IMR-90 (cell line): Measurements from ENCODE around the gene CYP20A1. TPM values are rescaled to one million over a fixed set of nuclear protein-coding genes. Genes with fewer than 3 reads are reported as not detected.

Source experiments
- ATAC-seq: fragments of 200-7000 bp; cut with Tn5 transposase; 2 replicates; pipeline ENCODE4 v1.9.1; 2020; ENCODE audit warnings: low read depth, mild to moderate bottlenecking, moderate library complexity
- BruUV-seq: library from RNA; stranded (reverse); fragments of 400-500 nt; replicated peaks from 2 replicates; lab custom pipeline; 2021; lab: Mats Ljungman, UMichigan
- CTCF ChIA-PET: fragments of 300-600 bp; formaldehyde crosslinking; extraction: SDS; loops from one replicate; lab custom pipeline; 2021; ENCODE audit warnings: antibody characterized with exemption; lab: Yijun Ruan, JAX
- POLR2A ChIA-PET: fragments of 300-600 bp; sonication (Branson Sonifier 250); formaldehyde crosslinking; loops from one replicate; lab custom pipeline; 2022; ENCODE audit warnings: antibody characterized with exemption; ENCODE audit not compliant: unreplicated experiment; lab: Charles Lee
- DNase-seq: peaks from one replicate; pipeline ENCODE4 v3.0.0; 2013
- H2AFZ ChIP-seq: replicated peaks from 2 replicates; pipeline ENCODE3; 2013; ENCODE audit warnings: low read length, mild to moderate bottlenecking; ENCODE audit not compliant: poor library complexity
- H2AK5ac ChIP-seq: 2 replicates; pipeline ENCODE4 v1.6.1; 2013; ENCODE audit warnings: low read depth, low read length, inconsistent platforms
- H2AK9ac ChIP-seq: replicated peaks from 2 replicates; pipeline ENCODE3; 2013; ENCODE audit warnings: mild to moderate bottlenecking, low read depth, low read length, moderate library complexity; ENCODE audit not compliant: poor library complexity
- H2BK120ac ChIP-seq: 2 replicates; pipeline ENCODE4 v1.6.1; 2013; ENCODE audit warnings: low read depth, low read length, inconsistent platforms
- H2BK15ac ChIP-seq: 3 replicates; pipeline ENCODE4 v1.6.1; 2013; ENCODE audit warnings: low read depth, low read length, inconsistent platforms
- H2BK20ac ChIP-seq: 2 replicates; pipeline ENCODE4 v1.6.1; 2013; ENCODE audit warnings: low read depth, mild to moderate bottlenecking, inconsistent platforms, low read length, moderate library complexity
- H2BK5ac ChIP-seq: 2 replicates; pipeline ENCODE4 v1.6.1; 2013; ENCODE audit warnings: mild to moderate bottlenecking, low read depth, low read length, inconsistent platforms; ENCODE audit not compliant: poor library complexity, severe bottlenecking
- H3K14ac ChIP-seq: replicated peaks from 2 replicates; pipeline ENCODE4 v1.6.1; 2013; ENCODE audit warnings: low read depth, low read length, inconsistent platforms
- H3K18ac ChIP-seq: 2 replicates; pipeline ENCODE4 v1.6.1; 2013; ENCODE audit warnings: low read depth, low read length, control low read depth
- H3K23ac ChIP-seq: 2 replicates; pipeline ENCODE4 v1.6.1; 2013; ENCODE audit warnings: low read depth, low read length, inconsistent platforms
- H3K27ac ChIP-seq: 2 replicates; pipeline ENCODE4 v1.5.1; 2013; ENCODE audit warnings: mild to moderate bottlenecking, control low read depth, low read length; ENCODE audit not compliant: insufficient read depth
- H3K27me3 ChIP-seq: 2 replicates; pipeline ENCODE4 v1.6.1; 2013; ENCODE audit warnings: low read length; ENCODE audit not compliant: control insufficient read depth, insufficient read depth
- H3K36me3 ChIP-seq: 2 replicates; pipeline ENCODE4 v1.6.1; 2013; ENCODE audit warnings: low read length, mixed read lengths; ENCODE audit not compliant: control insufficient read depth, insufficient read depth
- H3K4ac ChIP-seq: 2 replicates; pipeline ENCODE4 v1.6.1; 2013; ENCODE audit warnings: low read depth, low read length, inconsistent platforms
- H3K4me1 ChIP-seq: 2 replicates; pipeline ENCODE4 v1.6.1; 2013; ENCODE audit warnings: low read length, mixed read lengths; ENCODE audit not compliant: control insufficient read depth, insufficient read depth
- H3K4me2 ChIP-seq: 2 replicates; pipeline ENCODE4 v1.6.1; 2013; ENCODE audit warnings: low read depth, mild to moderate bottlenecking, control low read depth, low read length, moderate library complexity
- H3K4me3 ChIP-seq: 2 replicates; pipeline ENCODE4 v1.5.1; 2013; ENCODE audit warnings: low read depth, mild to moderate bottlenecking, control low read depth, low read length, moderate library complexity; ENCODE audit not compliant: insufficient read depth
- H3K56ac ChIP-seq: 2 replicates; pipeline ENCODE4 v1.6.1; 2013; ENCODE audit warnings: low read length, inconsistent platforms; ENCODE audit not compliant: insufficient read depth; ENCODE audit errors: extremely low read depth
- H3K79me1 ChIP-seq, 2 experiments: 2 replicates each; pipeline ENCODE4 v1.6.1; 2013; ENCODE audit warnings: low read length in 2 of 2, inconsistent platforms in 1 of 2, low read depth in 1 of 2
- H3K9ac ChIP-seq: 2 replicates; pipeline ENCODE4 v1.6.1; 2013; ENCODE audit warnings: low read depth, low read length, control low read depth
- H3K9me1 ChIP-seq: 2 replicates; pipeline ENCODE4 v1.6.1; 2013; ENCODE audit warnings: low read length, inconsistent platforms; ENCODE audit not compliant: insufficient read depth
- H3K9me3 ChIP-seq: 2 replicates; pipeline ENCODE4 v1.6.1; 2013; ENCODE audit warnings: low read length; ENCODE audit not compliant: control insufficient read depth, insufficient read depth
- H4K20me1 ChIP-seq: 2 replicates; pipeline ENCODE4 v1.6.1; 2013; ENCODE audit warnings: low read length, inconsistent platforms; ENCODE audit not compliant: insufficient read depth
- H4K5ac ChIP-seq: 2 replicates; pipeline ENCODE4 v1.6.1; 2013; ENCODE audit warnings: mild to moderate bottlenecking, low read depth, low read length, control low read depth
- H4K8ac ChIP-seq, 2 experiments: 2 replicates each; pipeline ENCODE4 v1.6.1; 2013; ENCODE audit warnings: low read depth in 2 of 2, low read length in 2 of 2, control low read depth in 1 of 2, inconsistent platforms in 1 of 2
- H4K91ac ChIP-seq: 2 replicates; pipeline ENCODE4 v1.6.1; 2013; ENCODE audit warnings: low read depth, low read length, inconsistent platforms; ENCODE audit not compliant: insufficient read depth
- BHLHE40 ChIP-seq: fragments of 150-350 bp; IDR thresholded peaks from 2 replicates; pipeline ENCODE4 v1.6.1; 2016; ENCODE audit warnings: mild to moderate bottlenecking, low read depth, low read length
- CEBPB ChIP-seq: IDR thresholded peaks from 2 replicates; pipeline ENCODE4 v1.6.1; 2012; ENCODE audit warnings: low read depth, low read length, improper control_type of control experiment
- CHD1 ChIP-seq: IDR thresholded peaks from 2 replicates; pipeline ENCODE4 v1.6.1; 2012; ENCODE audit warnings: low read depth, low read length, improper control_type of control experiment
- CTCF ChIP-seq: conservative IDR thresholded peaks from 2 replicates; pipeline ENCODE4 v1.5.1; 2012; ENCODE audit warnings: mild to moderate bottlenecking, low read depth, low read length, improper control_type of control experiment
- ELK1 ChIP-seq: fragments of 150-350 bp; IDR thresholded peaks from 2 replicates; pipeline ENCODE4 v1.6.1; 2016; ENCODE audit warnings: low read depth, mild to moderate bottlenecking, low read length, moderate library complexity, borderline replicate concordance
- FOS ChIP-seq: fragments of 150-350 bp; IDR thresholded peaks from 2 replicates; pipeline ENCODE4 v1.6.1; 2016; ENCODE audit warnings: low read depth, low read length
- MAFK ChIP-seq: IDR thresholded peaks from 2 replicates; pipeline ENCODE4 v1.6.1; 2012; ENCODE audit warnings: low read depth, low read length, improper control_type of control experiment
- MAZ ChIP-seq: IDR thresholded peaks from 2 replicates; pipeline ENCODE4 v1.6.1; 2012; ENCODE audit warnings: low read depth, mild to moderate bottlenecking, low read length, improper control_type of control experiment, moderate library complexity, borderline replicate concordance
- MXI1 ChIP-seq: IDR thresholded peaks from 2 replicates; pipeline ENCODE4 v1.6.1; 2012; ENCODE audit warnings: low read depth, mild to moderate bottlenecking, low read length, moderate library complexity, borderline replicate concordance
- NFE2L2 ChIP-seq: fragments of 150-350 bp; IDR thresholded peaks from 2 replicates; pipeline ENCODE4 v1.6.1; 2016; ENCODE audit warnings: low read depth, mild to moderate bottlenecking, low read length
- POLR2A ChIP-seq: IDR thresholded peaks from 2 replicates; pipeline ENCODE4 v1.6.1; 2012; ENCODE audit warnings: mild to moderate bottlenecking, low read depth, low read length
- RAD21 ChIP-seq: IDR thresholded peaks from 2 replicates; pipeline ENCODE4 v1.6.1; 2012; ENCODE audit warnings: low read length, improper control_type of control experiment
- RCOR1 ChIP-seq: IDR thresholded peaks from 2 replicates; pipeline ENCODE4 v1.6.1; 2012; ENCODE audit warnings: mild to moderate bottlenecking, low read length, improper control_type of control experiment; ENCODE audit not compliant: insufficient replicate concordance
- SMC3 ChIP-seq: fragments of 150-350 bp; IDR thresholded peaks from 2 replicates; pipeline ENCODE4 v1.6.1; 2016; ENCODE audit warnings: low read depth, mild to moderate bottlenecking, antibody characterized with exemption, low read length, moderate library complexity
- WGBS, 2 experiments: methylation state at CpG; one replicate each; pipeline versions ENCODE4 v1.1.5 to v1.1.7; 2013; ENCODE audit warnings: missing lambda C conversion rate in 2 of 2; ENCODE audit not compliant: insufficient read length in 1 of 2; ENCODE audit errors: extremely low coverage in 2 of 2; 5-methylcytosine and 5-hydroxymethylcytosine counted together
- dilution Hi-C: fragments of 300-500 bp; cut with HindIII; formaldehyde crosslinking; loops from one replicate; pipeline ENCODE4 v1.14.3; 2018; ENCODE audit warnings: low sequenced_read_pairs; ENCODE audit not compliant: unreplicated experiment
- in situ Hi-C: fragments of 300-500 bp; cut with MboI; formaldehyde crosslinking; loops from 3 replicates; pipeline ENCODE4 v1.14.3; 2019; ENCODE audit warnings: low sequenced_read_pairs, inconsistent platforms, mixed read lengths
- intact Hi-C: fragments of 100-400 bp; cut with micrococcal nuclease; formaldehyde crosslinking; loops from 2 replicates; pipeline ENCODE4 v1.10.0; 2022
- polyA plus RNA-seq, 3 experiments: library from polyadenylated mRNA; depleted of rRNA; stranded (reverse); fragments of >200 nt; gene quantifications; 2 replicates each; pipeline ENCODE4 v1.2.3, GENCODE V29; 2012; ENCODE audit warnings: low replicate concordance in 1 of 3
- total RNA-seq: library from RNA; depleted of rRNA; stranded (reverse); fragments of >200 nt; gene quantifications from 2 replicates; pipeline ENCODE4 v1.2.3, GENCODE V29; 2012
- TF ChIP-seq, protein P1 (sequence below): fragments of 150-350 bp; IDR thresholded peaks from 2 replicates; pipeline ENCODE4 v1.6.1; 2017; ENCODE audit warnings: mild to moderate bottlenecking, antibody characterized with exemption, low read length, low read depth

The CYP20A1 gene
- total and polyA plus RNA-seq, 2 of the 4 experiments (the other 2 are of a cell fraction), result 7.0 to 16.8 TPM

GRCh38 chr2:203242518-203242917, 3.7 kb downstream of the CYP20A1 start:
- ChIA-PET POLR2A (no interaction called here), CTCF (interaction anchor here (0.6 kb wide), 1 partner anchor 87 kb away, joined by 3 read pairs; no protein-coding TSS in a partner anchor)
- no peak overlapping the region for H2AFZ ChIP-seq

More at GRCh38 chr2:203242518-203242917, 3.7 kb downstream of the CYP20A1 start:
- H3K27me3 ChIP-seq, result no peaks in the 10 kb centered on the region
- BruUV-seq, result no TSS peak
- no peak overlapping the region for H2AK5ac ChIP-seq
- DNase-seq, result no peak
- H3K27ac ChIP-seq, result no peak overlapping the region
- H3K9me1 ChIP-seq, result 0 out of 2 replicates have a peak, but pooled peaks cover 3% of the 10 kb centered on the region
- dilution Hi-C loops, result no loop called here
- H3K4me1 ChIP-seq, result peaks cover 3% of the 10 kb centered on the region; the same call in 1 of the 2 replicates
- H3K9ac ChIP-seq, result no peak overlapping the region
- ATAC-seq, result no peak
- H2AK9ac ChIP-seq, result no peak overlapping the region
- H3K56ac ChIP-seq, result no peak overlapping the region
- H3K36me3 ChIP-seq, result peaks cover 5% of the 10 kb centered on the region
- no peak overlapping the region for H3K4ac ChIP-seq
- no peak for TF ChIP-seq ELK1
- TF ChIP-seq, protein P1, sequence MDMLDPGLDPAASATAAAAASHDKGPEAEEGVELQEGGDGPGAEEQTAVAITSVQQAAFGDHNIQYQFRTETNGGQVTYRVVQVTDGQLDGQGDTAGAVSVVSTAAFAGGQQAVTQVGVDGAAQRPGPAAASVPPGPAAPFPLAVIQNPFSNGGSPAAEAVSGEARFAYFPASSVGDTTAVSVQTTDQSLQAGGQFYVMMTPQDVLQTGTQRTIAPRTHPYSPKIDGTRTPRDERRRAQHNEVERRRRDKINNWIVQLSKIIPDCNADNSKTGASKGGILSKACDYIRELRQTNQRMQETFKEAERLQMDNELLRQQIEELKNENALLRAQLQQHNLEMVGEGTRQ, result no peak
- TF ChIP-seq CEBPB, result no peak
- TF ChIP-seq MAZ, result no peak
- TF ChIP-seq RAD21, result no peak
- TF ChIP-seq FOS, result no peak
- no peak for TF ChIP-seq SMC3
- TF ChIP-seq CHD1, result no peak
- TF ChIP-seq MXI1, result no peak
- TF ChIP-seq NFE2L2, result no peak
- TF ChIP-seq CTCF, result no peak
- no peak for TF ChIP-seq RCOR1
- no peak for TF ChIP-seq MAFK
- no peak for TF ChIP-seq BHLHE40
- TF ChIP-seq POLR2A, result no peak
- H3K4me2 ChIP-seq, result no peak overlapping the region
- no peak overlapping the region for H3K23ac ChIP-seq
- no peaks in the 10 kb centered on the region for H4K20me1 ChIP-seq
- H3K9me3 ChIP-seq, result no peaks in the 10 kb centered on the region
- H2BK15ac ChIP-seq, result no peak overlapping the region
- H3K14ac ChIP-seq, result no peak overlapping the region
- no peak overlapping the region for H2BK5ac ChIP-seq
- in situ Hi-C loops, result loop anchor here (25.0 kb wide), 1 partner anchor 570 kb away; no protein-coding TSS in a partner anchor
- no peak overlapping the region for H2BK120ac ChIP-seq
- H2BK20ac ChIP-seq, result no peak overlapping the region
- intact Hi-C loops, result no loop called here
- no peak overlapping the region for H4K5ac ChIP-seq
- no peak overlapping the region for H4K8ac ChIP-seq
- H3K4me3 ChIP-seq, result no peak overlapping the region
- H4K91ac ChIP-seq, result no peak overlapping the region
- H3K79me1 ChIP-seq, result peaks cover 29 to 52% of the 10 kb centered on the region in 2 experiments
- H3K18ac ChIP-seq, result no peak overlapping the region
- WGBS, 2 experiments, result no CpG with 5 or more reads among the region's 6 CpGs
